Measurements from ENCODE around the gene GALNT18.

Gene GALNT18

GRCh38 chr11:11588891-11589290 is 32.9 kb downstream of the GALNT18 start:
- DNase-seq (ENCODE audit: low read depth in 3 of 3, low spot score in 1 of 3), result no peak

DNA sequence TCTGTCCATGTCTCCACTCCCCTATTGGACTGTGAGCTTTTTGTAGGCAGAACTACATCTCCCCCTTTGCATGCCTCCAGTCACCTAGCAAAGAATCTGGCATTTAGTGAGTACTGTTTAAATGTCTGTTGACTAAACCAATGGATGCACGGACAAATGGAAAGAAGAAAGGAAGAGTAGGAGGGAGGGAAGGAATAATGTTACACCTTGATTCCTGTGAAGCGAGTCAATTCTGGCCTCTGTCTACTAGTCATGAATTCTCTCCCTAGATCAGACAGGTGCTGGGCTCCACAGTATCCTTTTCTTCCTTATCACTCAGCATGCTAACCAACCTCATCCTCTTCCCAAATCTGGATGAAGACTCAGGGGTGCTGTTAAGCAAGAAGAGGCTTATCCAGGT is 33.6 kb downstream of the GALNT18 start:
- no peak for DNase-seq (ENCODE audit: low read depth in 3 of 3, low spot score in 1 of 3)

- DNase-seq (ENCODE audit: low read depth in 3 of 3, low spot score in 1 of 3), result no peak
Observed at GRCh38 chr11:11587122-11587521, 34.7 kb downstream of the GALNT18 start.

DNA sequence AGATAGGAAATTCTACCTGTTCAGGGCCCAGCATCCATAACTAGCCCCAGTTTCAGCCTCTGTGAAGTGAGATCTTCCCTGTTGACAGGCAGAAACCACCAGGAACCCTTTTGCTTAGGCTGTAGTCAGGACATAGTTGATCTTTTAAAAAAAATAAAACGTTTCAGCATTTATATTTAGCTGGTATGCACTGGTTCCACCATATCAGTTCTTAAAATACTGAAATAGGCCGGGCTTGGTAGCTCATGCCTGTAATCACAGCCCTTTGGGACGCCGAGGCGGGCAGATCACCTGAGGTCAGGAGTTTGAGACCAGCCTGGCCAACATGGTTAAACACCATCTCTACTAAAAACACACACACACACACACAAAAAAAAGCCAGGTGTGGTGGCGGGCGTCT is 35.3 kb downstream of the GALNT18 start:
- no peak for DNase-seq (ENCODE audit: low read depth in 3 of 3, low spot score in 1 of 3)

DNA sequence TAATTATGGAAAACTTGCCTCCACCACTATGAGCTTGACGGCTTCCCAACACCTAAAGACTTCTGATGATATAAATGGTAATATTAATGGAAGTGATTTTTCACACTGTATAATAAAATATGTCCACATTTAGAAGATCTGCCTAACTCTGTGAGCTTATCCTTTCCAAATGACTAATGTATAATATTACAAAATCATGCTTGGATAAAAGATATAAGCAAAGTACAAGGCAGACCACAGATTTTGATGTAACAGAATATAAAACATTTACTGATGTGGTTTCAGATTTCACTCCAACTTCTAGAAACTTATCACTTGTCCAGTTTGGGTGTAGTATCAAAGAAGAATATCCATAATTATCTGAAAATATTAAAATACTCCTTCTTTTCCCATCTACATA is 36.9 kb downstream of the GALNT18 start:
- DNase-seq (ENCODE audit: low read depth in 3 of 3, low spot score in 1 of 3), result no peak

- DNase-seq (ENCODE audit: low read depth in 3 of 3, low spot score in 1 of 3), result no peak
Observed at GRCh38 chr11:11584530-11584810, 37.3 kb downstream of the GALNT18 start.

DNA sequence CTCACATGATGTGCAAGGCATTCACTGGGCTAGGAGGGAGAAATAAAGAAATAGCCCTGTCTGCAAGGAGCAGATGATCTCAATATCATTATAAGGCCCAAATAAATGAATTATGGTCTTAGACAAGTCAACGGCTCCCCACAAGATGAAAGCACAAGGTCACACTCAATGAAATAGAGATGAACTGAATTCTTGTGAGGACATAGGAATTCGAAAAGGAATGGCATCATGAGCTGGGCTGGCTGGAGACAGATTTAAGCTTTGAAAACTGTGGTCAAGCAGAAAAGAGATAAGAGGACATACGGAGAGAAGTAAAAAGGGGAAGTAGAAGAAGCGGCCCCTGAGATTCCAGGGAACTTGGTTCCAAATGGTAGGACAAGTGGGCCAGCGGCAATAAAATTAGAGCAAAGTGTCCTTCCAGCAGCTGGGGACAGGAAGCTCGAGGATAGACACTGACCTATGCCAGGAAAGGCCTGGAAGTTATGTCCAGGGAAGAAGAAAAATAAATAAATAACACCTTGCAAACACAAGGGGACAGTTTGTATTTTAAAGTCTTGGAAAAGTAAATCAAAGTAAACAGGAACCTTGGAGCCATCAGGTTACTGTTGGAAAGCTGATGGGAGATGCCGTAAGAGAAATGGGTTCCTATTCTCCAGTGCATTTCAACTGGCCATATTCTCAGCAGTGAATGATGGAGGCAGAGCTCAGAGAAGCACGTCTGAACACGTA is 37.8 kb downstream of the GALNT18 start:
- no peak for DNase-seq (ENCODE audit: low read depth in 3 of 3, low spot score in 1 of 3)

GRCh38 chr11:11582011-11582701 is 39.6 kb downstream of the GALNT18 start:
- no peak for DNase-seq (ENCODE audit: low read depth in 3 of 3, low spot score in 1 of 3)

- DNase-seq (ENCODE audit: low read depth in 3 of 3, low spot score in 1 of 3), result no peak
Observed at GRCh38 chr11:11581481-11581880, 40.3 kb downstream of the GALNT18 start.

DNA sequence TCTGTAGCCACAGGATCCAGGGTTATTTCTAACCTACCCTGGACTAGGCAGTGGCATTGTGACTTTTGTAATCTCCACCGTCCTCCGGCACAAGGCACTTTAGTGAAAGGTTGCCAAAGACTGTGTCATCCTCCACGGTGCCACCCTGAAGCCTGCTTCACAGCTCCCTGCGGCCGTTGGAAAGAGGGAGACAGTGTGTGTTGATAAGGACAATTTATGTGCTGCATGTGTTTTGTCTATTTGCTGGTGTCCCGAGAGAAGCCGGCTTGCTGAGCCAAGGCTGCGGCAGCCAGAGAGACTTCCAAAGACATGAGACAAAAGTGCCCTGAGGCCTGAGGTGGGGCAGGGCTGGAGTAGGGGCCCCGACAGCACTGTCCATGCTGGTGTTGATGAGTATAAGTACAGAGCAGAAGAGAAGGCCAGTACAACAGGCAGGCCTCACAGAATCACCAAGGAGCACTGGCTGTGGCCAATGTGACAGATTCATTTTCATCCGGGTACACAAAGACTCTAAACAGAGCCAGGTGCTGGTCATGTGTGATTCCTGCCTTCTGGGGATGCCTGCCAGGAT is 40.9 kb downstream of the GALNT18 start:
- no peak for DNase-seq (ENCODE audit: low read depth in 3 of 3, low spot score in 1 of 3)

DNA sequence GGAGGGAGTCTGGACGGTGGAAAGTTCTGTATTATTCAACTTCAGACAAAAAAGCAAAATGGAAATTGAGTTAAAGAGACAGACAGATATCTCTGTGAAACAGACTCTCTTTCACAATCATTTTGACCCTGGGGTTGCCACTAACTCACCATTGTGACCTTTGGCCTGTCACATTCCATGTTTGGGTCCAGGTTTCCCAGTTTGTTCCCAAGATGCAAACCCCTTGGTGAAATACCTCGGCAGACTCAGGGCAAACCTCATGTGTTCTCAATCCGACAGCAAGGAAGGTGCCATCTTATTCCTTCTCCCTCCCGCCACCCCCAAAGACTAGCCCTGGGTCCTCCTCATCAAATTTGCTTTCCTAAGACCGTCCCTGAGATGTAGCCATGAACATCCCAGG is 41.8 kb downstream of the GALNT18 start:
- no peak for DNase-seq (ENCODE audit: low read depth in 3 of 3, low spot score in 1 of 3)

DNA sequence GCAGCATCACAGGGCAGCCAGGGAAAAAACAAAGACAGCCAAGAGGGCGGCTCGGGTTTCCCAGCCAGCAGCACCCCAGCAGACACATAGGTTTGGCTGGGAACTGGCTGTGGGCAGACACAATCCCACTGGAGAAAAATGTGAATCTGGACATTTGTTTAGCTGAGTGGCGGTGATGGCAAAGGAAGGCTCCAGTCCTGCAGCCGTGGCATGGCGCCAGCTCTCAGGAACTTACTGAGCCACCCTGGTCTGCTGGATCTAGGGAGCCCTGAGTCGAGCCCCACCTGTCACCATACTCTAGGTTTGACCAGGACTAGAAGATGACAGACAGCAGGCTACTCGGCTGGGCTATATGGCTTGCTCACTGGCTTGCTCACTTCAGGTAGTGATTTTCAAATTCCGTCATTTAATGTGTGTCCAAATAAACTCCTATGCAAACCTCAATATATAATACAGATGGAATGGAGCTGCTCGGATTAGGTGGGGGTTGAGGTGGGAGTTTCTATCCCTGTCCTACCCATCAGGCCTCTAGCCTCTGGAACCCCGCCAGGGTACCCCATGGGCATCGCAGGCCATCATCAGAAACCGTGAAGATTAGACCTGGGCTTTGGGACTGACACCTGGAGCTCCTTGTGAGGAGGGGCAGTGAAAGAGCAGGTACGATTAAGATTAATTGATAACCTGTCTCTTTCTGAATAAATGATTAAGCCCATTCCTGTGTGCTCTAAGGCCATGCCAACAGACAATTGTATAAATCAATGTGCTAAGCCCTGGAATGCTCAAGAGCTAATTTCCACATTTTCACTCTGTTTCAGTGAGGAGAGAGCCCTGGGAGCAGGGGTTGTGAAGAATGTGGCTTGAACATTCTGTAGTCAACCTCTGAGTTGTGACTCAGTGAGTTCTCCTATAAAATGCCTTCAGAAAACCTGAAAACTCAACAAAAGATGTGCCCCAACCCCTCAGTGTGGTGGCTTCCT is 42.5 kb downstream of the GALNT18 start:
- DNase-seq (ENCODE audit: low read depth in 3 of 3, low spot score in 1 of 3), result no peak

GRCh38 chr11:11577932-11578911 is 43.6 kb downstream of the GALNT18 start:
- no peak for DNase-seq (ENCODE audit: low read depth in 3 of 3, low spot score in 1 of 3)

- DNase-seq (ENCODE audit: low read depth in 3 of 3, low spot score in 1 of 3), result no peak
Observed at GRCh38 chr11:11577251-11577855, 44.5 kb downstream of the GALNT18 start.

DNA sequence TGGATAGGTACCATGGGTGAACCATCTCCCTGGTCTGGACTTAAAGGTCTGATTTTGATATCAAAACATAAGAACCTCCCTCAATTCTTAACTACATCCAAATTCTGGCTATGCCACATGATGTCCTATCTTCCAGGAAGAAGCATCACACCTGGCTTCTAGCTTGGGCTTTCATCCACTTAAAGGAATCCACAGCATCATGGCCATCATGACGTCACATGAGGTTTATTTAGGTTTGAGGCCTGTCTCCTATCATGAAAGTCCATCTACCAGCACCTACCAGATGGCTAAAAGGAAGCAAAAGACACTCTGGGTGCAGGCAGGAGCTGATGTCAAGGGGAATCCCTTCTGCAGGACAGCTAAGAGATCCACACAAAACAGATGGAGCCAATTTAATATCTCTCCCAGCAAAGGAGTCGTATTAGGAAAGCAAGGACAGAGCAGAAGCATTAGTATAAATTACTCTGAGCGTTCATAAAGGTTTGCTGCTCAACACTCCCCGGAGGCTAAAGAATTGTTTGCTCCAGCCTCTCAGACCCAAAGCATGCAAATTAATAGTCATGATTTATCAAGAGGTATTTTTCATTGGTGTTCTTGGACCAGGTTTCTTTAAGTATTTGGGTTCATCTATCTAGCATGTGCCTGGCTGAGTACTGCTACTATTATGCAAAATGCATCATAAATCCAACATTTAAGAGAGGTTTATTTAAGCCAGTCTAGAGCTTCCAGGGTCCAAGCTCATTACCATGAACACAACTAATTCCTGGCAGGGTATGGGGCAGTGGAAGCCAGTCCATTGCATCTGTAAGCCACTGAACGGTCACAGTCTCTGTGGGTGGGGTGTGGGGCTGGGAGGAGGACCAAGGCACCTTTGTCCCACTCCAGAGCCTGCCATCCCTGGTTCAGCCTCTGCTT is 47.2 kb downstream of the GALNT18 start:
- no peak for DNase-seq (ENCODE audit: low read depth in 3 of 3, low spot score in 1 of 3)

GRCh38 chr11:11572386-11572785 is 49.4 kb downstream of the GALNT18 start:
- no peak for DNase-seq (ENCODE audit: low read depth in 3 of 3, low spot score in 1 of 3)

DNA sequence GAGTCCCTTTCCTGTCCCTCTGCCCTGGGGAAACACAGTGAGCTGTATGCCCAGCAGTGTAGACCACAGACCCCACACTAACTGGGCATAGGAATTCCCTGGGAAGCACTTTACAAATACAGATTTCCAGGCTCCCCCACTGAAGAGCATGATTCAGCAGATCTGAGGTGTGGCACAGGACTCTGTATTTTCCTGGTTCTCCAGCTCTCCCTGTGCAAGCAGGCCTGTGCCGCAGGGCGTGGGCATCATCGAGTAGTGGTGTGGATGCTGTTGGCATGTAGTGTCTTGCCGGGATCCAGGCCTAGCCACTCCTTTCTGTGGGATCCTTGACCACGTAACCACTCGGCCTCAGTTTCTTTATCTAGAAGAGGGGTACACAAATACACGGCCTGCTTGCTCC is 49.9 kb downstream of the GALNT18 start:
- no peak for DNase-seq (ENCODE audit: low read depth in 3 of 3, low spot score in 1 of 3)

GRCh38 chr11:11570823-11571222 is 51.0 kb downstream of the GALNT18 start:
- no peak for DNase-seq (ENCODE audit: low read depth in 3 of 3, low spot score in 1 of 3)

DNA sequence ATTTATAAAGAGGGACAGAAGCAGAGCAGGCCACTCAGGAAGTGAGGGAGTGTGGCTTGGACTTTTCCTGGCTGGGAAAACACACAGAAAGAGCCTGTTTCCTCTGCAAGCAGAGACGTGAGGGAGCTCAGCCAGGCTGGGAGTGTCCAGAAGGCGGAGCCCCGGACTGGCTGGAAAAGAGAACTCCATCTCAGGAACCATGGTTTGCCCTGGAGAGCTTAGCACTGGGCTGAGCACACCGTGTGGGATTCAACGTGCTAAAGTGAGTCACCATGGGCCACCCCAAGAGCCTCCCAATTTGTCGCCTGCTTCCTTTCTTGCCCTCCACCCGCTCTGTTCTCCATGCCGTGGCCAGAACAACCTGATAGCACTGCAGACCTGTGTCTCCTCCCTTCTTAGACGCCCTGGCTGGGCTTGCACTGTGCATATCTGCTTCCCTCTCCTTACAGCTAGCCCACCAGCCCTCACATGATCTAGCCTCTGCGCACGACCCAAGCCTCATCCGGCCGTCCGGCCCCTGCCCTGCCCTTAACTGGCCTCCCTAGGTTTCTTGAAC is 51.8 kb downstream of the GALNT18 start:
- DNase-seq (ENCODE audit: low read depth in 3 of 3, low spot score in 1 of 3), result no peak

Data from stimulated activated CD4-positive, alpha-beta T cell treated with anti-CD3 and anti-CD28 coated beads, TNF-alpha, amount 100 ng/mL, for 1 hour (primary cell).